Epithelial cell of proximal tubule (primary cell): ENCODE measurements around the gene KRTAP10-3. TPM values are rescaled to one million over a fixed set of nuclear protein-coding genes. Genes with fewer than 3 reads are reported as not detected.
"Not testable (repeated sequence)": the region's sequence is repeated elsewhere in the genome, so short reads cannot be mapped to it uniquely, and the experiment has no call there.

Experiments used
- DNase-seq: peaks from one replicate; pipeline ENCODE4 v3.0.0-alpha.2; 2011; ENCODE audit warnings: low read depth
- H3K4me3 ChIP-seq: 2 replicates; pipeline ENCODE4 v1.5.1; 2011; ENCODE audit warnings: low read depth, mild to moderate bottlenecking, low read length
- CTCF ChIP-seq: conservative IDR thresholded peaks from 2 replicates; pipeline ENCODE4 v1.5.1; 2012; ENCODE audit warnings: low read depth, mild to moderate bottlenecking, low read length
- total RNA-seq: library from RNA; depleted of rRNA; stranded (reverse); fragments of >200 nt; gene quantifications from 2 replicates; pipeline ENCODE4 v1.2.3, GENCODE V29; 2015

The KRTAP10-3 gene
- total RNA-seq, 1 donor from 2014 or later = not detected

DNA sequence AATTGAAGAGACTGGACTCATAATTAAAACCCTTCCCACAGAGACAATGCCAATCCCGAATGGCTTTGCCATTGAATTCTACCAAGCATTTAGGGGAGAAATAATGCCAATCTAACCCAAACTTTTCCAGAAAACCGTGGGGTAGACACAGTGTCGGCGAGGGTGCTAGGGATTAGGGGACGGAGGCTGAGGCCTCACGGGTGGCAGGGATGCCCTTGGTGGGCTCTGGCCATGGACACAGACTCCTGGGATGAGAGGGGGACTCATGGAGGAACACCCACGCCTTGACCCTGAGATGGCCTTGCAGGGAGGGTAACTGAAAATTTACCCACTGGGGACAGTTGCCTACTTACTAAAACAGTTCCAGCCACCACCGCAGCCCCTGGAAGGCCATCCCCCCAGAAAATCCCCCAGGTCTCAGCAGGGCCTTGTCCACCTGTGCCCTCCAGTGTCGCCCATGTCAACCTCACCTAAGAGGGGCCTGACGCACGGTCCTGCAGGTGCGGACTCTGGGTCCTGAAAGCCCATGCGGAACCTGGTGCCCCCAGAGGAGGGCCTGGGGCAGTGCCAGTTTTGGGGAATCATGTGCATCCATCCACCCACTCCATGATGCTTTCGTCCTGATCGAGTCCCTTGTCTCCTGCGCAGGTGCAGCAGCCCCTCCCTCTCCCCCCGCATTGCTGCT is 19.9 kb upstream of the KRTAP10-3 start:
- no peak for DNase-seq
- no peak overlapping the region for H3K4me3 ChIP-seq
- TF ChIP-seq CTCF = no peak

GRCh38 chr21:44576025-44576420 is 17.4 kb upstream of the KRTAP10-3 start:
- DNase-seq = no peak
- H3K4me3 ChIP-seq = no peak overlapping the region
- no peak for TF ChIP-seq CTCF

DNA sequence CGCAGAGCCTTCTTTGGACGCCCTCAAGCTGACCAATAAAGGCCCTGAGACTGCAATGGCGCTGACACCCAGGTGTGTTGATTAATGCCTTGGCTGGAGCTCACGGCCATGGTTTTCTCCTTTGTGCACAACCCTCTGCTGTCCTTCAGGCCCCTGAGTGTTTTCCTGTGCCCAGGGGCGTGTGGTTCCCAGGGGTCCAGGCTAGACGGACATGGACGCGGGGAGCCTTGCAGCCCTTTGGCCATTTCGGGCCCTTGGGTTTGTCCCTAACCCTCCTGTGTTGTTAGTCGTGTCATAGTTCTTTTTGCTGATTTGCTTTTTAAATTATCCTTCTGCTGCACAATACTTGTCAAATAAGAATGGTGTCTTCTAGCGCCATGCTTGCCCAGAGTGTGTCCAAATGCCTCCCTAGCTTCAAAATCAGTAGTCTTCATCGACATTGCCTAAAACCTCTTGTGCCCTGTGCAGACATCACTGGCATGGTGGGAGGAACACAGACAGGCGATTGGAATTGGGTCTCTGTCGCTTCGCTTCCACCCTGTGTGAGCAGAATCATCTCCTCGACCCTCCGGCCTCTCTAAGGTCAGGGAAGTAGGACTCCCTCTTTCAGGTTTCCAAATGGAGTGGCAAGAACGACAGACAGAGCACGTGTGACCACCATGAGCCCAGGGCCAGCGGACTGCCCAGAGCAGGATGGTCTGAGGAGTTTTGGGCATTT is 16.9 kb upstream of the KRTAP10-3 start:
- TF ChIP-seq CTCF = no peak
- H3K4me3 ChIP-seq = no peak overlapping the region
- no peak for DNase-seq

DNA sequence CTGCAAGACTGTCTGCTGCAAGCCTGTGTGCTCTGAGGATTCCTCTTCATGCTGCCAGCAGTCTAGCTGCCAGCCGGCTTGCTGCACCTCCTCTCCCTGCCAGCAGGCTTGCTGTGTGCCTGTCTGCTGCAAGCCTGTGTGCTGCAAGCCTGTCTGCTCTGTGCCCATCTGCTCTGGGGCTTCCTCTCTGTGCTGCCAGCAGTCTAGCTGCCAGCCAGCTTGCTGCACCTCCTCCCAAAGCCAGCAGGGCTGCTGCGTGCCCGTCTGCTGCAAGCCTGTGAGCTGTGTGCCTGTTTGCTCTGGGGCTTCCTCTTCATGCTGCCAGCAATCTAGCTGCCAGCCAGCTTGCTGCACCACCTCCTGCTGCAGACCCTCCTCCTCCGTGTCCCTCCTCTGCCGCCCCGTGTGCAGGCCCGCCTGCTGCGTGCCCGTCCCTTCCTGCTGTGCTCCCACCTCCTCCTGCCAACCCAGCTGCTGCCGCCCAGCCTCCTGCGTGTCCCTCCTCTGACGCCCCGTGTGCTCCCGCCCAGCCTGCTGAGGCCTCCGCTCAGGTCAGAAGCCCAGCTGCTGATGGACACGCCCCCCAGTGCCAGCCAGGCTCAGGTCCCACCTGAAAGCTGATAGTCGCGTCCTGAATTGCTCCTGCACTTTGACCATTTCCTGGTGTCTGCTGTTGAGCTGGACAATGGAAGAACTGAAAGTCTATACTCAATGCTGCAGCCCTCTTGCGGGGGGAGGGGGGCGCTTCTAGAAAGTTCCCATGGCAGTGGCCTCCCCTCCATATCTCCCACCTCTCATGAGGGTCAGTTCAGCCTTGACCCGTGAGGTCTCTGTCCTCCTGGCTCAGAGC is 16.1 kb upstream of the KRTAP10-3 start:
- no peak for DNase-seq
- H3K4me3 ChIP-seq = no peak overlapping the region
- no peak for TF ChIP-seq CTCF

DNA sequence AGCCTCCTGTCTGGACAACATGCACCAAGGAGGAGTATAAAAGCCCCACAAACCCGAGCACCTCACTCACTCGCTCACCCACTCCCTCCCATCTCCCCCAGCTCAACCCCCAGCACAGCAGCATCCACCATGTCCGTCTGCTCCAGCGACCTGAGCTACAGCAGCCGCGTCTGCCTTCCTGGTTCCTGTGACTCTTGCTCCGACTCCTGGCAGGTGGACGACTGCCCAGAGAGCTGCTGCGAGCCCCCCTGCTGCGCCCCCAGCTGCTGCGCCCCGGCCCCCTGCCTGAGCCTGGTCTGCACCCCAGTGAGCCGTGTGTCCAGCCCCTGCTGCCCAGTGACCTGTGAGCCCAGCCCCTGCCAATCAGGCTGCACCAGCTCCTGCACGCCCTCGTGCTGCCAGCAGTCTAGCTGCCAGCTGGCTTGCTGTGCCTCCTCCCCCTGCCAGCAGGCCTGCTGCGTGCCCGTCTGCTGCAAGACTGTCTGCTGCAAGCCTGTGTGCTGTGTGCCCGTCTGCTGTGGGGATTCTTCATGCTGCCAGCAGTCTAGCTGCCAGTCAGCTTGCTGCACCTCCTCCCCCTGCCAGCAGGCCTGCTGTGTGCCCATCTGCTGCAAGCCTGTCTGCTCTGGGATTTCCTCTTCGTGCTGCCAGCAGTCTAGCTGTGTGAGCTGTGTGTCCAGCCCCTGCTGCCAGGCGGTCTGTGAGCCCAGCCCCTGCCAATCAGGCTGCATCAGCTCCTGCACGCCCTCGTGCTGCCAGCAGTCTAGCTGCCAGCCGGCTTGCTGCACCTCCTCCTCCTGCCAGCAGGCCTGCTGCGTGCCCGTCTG is 15.2 kb upstream of the KRTAP10-3 start, which contains the start of gene KRTAP10-4:
KRTAP10-4 (plus strand) TSS at position 100 of the 827 bp plus-strand sequence; CDS start at position 130, 30 bp downstream.
- H3K4me3 ChIP-seq, DNase-seq: not testable (repeated sequence)

DNA sequence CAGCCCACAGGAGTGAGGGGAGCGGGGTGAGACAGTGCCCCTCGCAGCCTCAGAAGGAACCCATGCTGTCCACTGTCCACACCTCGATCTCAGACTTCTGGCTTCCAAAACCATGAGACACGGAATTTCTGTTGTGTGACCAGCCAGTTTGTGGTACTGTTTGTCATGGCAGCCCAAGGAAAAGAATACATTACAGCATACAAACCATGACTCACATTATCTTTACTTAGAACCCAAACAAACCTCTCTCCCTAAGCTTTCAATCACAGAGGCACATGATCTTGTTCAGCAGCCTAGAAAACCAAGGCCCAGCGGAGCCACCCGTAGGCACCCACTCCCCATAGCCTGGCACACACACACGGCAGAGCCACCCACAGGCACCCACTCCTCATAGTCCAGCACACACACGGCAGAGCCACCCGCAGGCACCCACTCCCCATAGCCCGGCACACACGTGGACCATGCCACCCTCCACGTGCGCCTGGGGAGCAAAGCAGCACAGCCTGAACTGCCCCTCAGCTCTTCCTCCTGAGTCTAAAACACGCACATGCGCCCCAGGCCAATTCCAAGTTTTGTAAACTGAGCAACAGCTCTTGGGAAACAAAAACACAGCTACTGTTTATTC is 14.5 kb upstream of the KRTAP10-3 start:
- H3K4me3 ChIP-seq = no peak overlapping the region
- no peak for TF ChIP-seq CTCF
- DNase-seq = no peak
